Stimulated activated naive CD8-positive, alpha-beta T cell treated with anti-CD3 and anti-CD28 coated beads, Interleukin-15, Interleukin-2, amounts not matched to agents 100 ng/mL and 50 ng/mL, for 24 hours (primary cell): ENCODE measurements around the gene REPIN1.

Source experiments
- H3K27ac Mint-ChIP-seq: one replicate; pipeline ENCODE4 v1.8.0; 2021; ENCODE audit warnings: mild to moderate bottlenecking, mixed read lengths
- H3K27me3 Mint-ChIP-seq: one replicate; pipeline ENCODE4 v1.8.0; 2021; ENCODE audit warnings: mixed read lengths
- H3K36me3 Mint-ChIP-seq: one replicate; pipeline ENCODE4 v1.8.0; 2021; ENCODE audit warnings: low read depth, mixed read lengths
- H3K4me1 Mint-ChIP-seq: one replicate; pipeline ENCODE4 v1.8.0; 2021; ENCODE audit warnings: low read depth, mixed read lengths
- H3K4me3 Mint-ChIP-seq: one replicate; pipeline ENCODE4 v1.8.0; 2021; ENCODE audit warnings: mild to moderate bottlenecking, mixed read lengths
- H3K9me3 Mint-ChIP-seq: one replicate; pipeline ENCODE4 v1.8.0; 2021; ENCODE audit warnings: mixed read lengths

Gene REPIN1

DNA sequence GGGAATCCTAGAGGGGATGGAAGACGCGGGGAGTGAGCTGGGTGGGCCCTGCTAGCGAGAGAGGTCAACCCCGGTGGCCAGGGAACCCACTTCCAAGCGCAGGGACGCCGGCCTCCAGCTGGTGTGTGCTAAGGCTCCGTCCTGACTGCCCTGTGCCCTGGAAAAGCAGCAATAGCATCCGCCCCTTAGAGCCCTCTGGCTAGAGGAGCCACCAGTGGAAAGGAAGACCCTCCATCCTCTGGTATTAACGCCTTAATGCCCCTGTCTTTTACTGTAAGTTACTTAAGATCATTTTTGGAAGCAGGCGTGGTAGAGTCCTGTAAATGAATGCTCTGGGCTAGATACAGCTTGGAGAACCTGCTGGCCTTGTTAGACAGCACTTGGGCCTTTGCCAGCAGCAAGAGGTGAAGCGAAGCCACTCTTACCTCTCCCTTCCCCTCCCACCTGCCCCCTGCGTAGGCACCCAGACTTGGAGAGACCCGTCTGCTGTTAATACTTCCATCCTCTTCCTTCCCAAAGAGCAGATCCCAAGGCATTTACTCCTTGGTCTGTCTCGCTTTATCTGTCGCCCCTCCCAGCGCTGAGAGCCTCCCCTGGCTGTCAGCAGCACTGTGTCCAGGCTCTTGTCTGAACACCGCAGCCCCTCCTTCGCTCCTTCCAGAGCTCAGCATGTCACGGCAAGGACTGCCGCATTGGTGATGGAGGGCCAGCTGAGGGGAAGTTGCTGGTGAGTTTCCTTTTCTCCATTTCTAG is 4.6 kb downstream of the REPIN1 start:
- Mint-ChIP-seq H3K4me1 (peaks cover 64% of the 10 kb centered on the region), H3K27ac (peak overlapping the region; percentile 40), H3K4me3 (no peak overlapping the region), H3K36me3 (peaks cover 30% of the 10 kb centered on the region), H3K9me3 (no peaks in the 10 kb centered on the region), H3K27me3 (no peaks in the 10 kb centered on the region)

DNA sequence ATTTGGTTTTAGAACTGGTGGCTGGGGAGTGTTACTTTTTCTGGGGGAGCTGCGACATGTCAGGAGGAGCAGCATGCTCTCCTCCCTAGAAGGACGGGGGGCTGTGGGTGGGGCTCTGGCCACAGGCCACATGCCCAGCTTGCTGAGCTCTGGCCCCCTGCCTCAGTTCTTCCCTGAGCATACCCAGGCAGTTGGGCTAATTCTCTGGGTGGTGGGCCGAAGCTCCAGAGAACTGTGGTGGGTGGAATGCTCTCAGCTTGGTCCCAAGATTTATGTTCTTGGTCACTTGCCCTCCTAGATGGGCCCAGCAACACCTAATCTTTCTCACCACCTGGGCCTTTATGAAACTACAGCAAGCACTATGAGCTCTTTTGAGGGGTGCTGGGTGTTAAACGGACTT is 5.4 kb downstream of the REPIN1 start:
- Mint-ChIP-seq H3K36me3 (peaks cover 30% of the 10 kb centered on the region), H3K4me1 (peaks cover 64% of the 10 kb centered on the region), H3K4me3 (no peak overlapping the region), H3K27me3 (no peaks in the 10 kb centered on the region), H3K9me3 (no peaks in the 10 kb centered on the region), H3K27ac (peak overlapping the region; percentile 2)

DNA sequence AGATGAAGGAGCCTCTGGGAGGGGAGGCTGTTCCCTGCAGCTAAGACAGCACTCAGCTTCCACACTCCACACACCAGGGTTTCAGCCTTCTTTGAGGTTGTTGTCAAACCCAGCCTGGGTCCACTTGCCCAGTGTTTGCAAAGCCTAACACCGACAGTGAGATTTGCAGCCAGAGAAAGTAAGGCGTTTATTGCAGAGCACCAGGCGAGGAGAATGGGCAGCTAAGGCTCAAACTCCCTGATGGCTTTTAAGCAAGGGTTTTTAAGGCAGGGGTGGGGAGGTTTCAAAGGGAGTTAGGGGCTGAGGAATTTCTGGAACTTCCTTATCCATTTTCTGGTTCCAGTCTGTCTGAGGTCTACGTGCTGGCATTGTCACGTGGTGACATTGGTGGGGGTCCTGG is 5.8 kb downstream of the REPIN1 start:
- Mint-ChIP-seq H3K4me1 (peaks cover 59% of the 10 kb centered on the region), H3K4me3 (no peak overlapping the region), H3K36me3 (peaks cover 30% of the 10 kb centered on the region), H3K9me3 (no peaks in the 10 kb centered on the region), H3K27ac (peak overlapping the region; percentile 2), H3K27me3 (no peaks in the 10 kb centered on the region)

DNA sequence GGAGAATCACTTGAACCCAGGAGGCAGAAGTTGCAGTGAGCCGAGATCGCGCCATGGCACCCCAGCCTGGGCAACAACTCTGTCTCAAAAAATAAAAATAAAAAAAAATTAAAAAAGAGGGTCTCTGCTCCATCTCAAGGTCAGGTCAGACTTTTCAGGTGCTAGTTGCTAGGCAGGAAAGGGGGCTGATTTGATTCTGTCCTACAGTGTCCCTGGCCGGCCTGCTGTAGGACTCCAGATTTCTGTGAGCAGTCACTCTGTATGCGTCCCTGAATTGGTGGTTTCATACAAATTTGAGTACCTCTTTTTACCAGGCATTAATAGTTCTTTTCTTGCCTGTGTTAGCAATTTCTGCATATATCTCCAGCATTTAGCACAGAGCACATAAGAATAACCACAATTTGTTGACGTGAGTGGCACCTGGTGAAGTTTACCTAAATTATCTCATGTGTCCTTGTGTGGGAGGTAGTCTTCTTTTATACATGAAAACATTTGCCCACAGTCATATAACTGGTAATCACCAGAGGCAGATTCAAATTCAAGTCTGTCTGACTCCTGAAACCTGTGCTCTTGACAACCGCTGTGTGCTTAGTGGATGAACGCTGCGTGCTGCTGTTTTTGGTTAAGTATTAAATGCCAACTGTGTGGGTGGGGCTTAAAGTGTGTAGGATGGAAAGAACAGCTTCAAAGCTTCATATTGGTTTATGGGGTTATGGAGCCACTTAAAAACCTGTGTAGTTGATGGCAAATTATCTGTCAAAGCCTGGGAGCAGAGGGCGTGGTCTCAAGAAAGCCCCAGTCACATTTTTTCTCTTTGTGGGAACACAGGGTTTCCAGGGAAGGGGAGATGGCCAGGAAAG is 7.3 kb downstream of the REPIN1 start:
- Mint-ChIP-seq H3K4me3 (peak overlapping the region; percentile 65), H3K27me3 (no peaks in the 10 kb centered on the region), H3K27ac (peak overlapping the region; percentile 89), H3K9me3 (no peaks in the 10 kb centered on the region), H3K4me1 (peaks cover 59% of the 10 kb centered on the region), H3K36me3 (peaks cover 25% of the 10 kb centered on the region)

DNA sequence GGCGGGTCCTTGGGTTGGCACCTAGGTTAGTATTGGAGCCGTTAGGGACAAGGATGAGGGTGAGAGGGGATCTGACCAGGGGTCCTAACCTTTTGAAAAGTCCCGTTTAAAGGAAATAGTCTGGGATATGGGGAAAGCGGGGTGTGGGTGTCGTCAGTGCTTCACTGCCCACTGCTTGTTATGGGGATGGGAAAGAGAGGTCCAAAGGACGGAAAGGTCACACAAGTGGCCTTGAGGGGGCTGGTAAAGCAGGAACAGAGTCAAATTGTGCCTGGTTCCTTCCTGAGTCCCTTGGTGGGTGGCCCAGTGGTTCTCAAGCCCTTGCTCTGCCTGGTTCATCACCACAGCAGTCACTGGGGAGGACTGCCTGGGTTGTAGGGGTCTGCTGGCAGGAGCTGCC is 7.9 kb downstream of the REPIN1 start:
- Mint-ChIP-seq H3K4me1 (peaks cover 63% of the 10 kb centered on the region), H3K9me3 (no peaks in the 10 kb centered on the region), H3K27me3 (no peaks in the 10 kb centered on the region), H3K4me3 (peak overlapping the region; percentile 65), H3K27ac (peak overlapping the region; percentile 89), H3K36me3 (peaks cover 24% of the 10 kb centered on the region)

DNA sequence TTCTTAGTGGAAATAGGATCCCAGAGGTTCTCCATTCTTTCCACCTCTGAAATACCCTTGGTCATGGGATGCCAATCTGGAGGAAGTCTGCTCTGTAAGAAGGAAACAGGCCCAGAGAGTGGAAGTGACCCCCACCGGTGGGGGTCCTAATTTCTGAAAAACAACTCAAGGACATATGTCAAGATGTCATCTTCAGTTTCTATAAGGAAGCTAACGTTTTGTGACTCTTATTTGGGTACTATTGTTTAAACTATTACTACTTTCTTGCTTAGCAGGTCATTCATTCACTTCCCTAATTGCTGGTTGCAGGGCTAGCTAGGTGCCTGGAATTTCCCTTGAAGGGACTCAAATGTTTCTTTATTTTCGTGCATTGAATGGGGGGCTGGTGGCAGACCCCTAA is 8.6 kb downstream of the REPIN1 start:
- Mint-ChIP-seq H3K4me3 (no peak overlapping the region), H3K9me3 (no peaks in the 10 kb centered on the region)

DNA sequence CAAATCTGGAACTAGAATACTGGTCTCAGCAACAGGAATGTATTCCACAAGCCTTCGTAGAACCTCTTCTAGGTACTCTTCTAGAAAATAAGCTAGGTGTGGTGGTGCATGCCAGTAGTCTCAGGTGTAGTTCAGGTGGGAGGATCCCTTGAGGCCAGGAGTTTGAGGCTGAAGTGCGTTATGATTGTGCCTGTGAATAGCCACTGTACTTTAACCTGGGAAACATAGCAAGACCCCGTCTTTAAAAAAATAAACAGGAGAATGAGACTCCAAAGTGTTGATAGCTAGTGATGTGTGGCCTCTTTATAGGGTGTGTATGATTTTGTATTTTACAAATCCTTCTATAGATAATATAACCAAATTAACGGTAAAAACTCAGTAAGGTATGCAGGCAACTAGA is 9.0 kb downstream of the REPIN1 start:
- Mint-ChIP-seq H3K27me3 (no peaks in the 10 kb centered on the region), H3K36me3 (peaks cover 21% of the 10 kb centered on the region), H3K9me3 (no peaks in the 10 kb centered on the region)

More for the DNA sequence above, 8.6 kb downstream of the REPIN1 start:
- Mint-ChIP-seq H3K36me3 (peaks cover 24% of the 10 kb centered on the region), H3K4me1 (peaks cover 63% of the 10 kb centered on the region), H3K27ac (peak overlapping the region; percentile 52), H3K27me3 (no peaks in the 10 kb centered on the region)

DNA sequence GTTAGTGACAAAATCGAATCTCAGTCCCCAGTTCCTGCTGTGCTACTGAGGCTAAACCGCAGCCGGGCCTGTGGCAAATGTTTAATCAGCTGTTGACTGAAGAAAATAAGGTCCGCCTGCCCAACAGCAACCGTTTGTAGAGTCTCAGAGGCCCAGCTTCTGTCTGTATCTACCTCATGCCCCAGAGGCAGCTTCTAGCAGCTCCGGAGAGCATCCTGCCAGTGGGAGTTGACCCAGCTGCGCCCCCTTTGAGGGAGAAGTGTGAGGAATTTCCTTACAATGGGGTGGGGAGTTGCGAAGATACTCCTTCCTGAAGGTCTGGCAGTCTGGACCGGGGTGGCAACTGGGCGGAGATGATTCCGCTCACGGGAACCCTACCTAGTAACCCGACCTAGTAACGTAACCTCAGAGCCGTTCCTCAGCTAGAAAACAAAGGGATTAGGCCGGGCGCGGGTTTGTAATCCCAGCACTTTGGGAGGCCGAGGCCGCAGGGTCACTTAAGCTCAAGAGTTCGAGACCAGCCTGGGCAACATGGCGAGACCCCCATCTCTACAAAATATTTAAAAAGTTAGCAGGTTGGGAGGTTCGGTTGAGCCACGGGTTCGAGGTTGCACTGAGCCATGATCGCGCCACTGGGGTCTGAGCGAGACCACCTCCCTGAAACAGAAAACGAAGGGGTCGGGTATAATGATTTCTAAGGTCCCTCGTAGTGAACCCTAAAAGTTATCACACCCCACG is 9.7 kb downstream of the REPIN1 start:
- Mint-ChIP-seq H3K4me1 (peaks cover 59% of the 10 kb centered on the region), H3K4me3 (peak overlapping the region; percentile 77), H3K9me3 (no peaks in the 10 kb centered on the region), H3K27me3 (no peaks in the 10 kb centered on the region), H3K36me3 (peaks cover 17% of the 10 kb centered on the region), H3K27ac (peak overlapping the region; percentile 68)

More for the DNA sequence above, 9.0 kb downstream of the REPIN1 start:
- H3K27ac Mint-ChIP-seq, result peak overlapping the region; percentile 52
- peaks cover 63% of the 10 kb centered on the region for H3K4me1 Mint-ChIP-seq
- peak overlapping the region; percentile 77 for H3K4me3 Mint-ChIP-seq

DNA sequence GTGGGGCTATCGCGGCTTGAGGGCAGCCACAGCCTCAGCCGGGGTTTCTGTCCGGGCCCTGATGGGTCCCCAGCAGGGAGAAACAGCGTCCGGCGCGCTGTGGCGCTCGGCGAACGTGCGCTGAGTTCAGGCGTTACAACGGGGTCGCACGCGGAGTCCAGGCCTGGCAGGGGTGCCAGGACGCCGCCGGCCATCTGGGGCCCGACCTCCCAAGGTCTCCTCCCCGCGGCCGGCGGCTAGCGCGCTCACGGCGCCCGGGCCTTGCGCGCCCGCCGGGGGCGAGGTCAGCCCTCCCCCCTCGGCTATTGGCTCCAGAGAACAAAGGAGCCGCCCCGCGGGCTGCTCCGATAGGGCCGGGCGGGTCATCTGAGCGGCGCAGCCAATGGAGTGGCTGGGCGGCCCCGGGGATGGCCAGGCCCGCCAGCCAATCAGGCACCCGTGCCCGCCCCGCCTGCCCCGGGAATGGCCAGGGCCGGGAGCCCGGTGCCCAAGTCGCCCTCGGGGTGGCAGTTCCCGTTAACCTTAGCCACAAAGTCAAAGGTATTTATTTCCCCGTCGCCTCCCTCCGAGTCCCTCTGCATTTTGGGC is 10.3 kb downstream of the REPIN1 start, which contains the start of gene ZNF775:
TSS of gene ZNF775 (plus strand) at position 478 of the 588 bp plus-strand sequence. CDS start 9,141 bp downstream, outside the sequence.
- Mint-ChIP-seq H3K9me3 (no peaks in the 10 kb centered on the region), H3K36me3 (peaks cover 11% of the 10 kb centered on the region), H3K4me3 (peak within 1 kb of the TSS; percentile 89), H3K27me3 (no peaks in the 10 kb centered on the region), H3K4me1 (peaks cover 56% of the 10 kb centered on the region), H3K27ac (peak within 1 kb of the TSS; percentile 79)

DNA sequence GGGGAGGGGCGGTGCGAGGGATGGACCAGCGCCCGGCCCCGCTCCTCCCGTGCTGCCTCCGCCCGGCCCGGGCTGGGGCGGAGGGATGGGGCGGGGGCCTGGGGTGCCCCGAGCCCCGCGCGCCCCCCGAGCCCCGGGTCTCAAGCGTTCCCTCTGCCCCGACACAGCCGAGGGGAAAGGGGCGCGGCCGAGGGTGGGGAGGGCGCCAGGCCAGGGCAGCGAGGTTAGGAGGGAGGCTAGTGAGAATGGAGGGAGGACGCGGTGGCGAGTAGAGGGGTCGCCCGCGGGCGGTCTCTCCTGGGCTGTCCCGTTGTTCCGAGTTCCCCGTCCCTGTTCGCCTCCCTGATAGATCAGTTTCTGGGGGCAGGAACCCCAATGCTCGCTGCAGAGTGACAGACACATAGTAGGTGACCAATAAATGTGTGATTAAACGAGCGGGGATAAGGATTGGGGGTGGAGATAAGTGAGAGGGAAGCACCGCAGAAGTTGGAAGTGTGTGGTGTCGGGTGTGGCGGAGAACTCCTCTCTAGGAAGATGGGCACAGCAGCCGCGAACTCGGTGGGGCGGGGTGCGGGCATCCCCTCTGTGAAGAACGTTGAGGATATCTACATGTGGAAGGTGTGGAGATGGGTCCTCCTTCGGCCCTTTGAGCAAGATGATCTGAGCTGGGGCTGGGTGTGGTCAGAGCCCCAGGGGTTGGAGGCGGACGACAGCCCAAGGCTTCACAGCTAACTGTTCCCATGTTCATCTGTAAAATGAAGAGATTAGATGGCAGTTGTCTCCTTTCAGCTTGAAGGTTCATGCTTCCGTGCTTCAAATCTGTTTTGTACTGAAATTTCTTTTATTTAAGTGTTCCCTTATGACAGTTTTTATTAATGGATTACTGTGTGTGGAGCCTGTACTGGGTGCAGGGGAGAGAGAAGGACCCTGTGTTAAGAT is 11.1 kb downstream of the REPIN1 start:
- H3K36me3 Mint-ChIP-seq, result peaks cover 4% of the 10 kb centered on the region
- H3K27ac Mint-ChIP-seq, result peak overlapping the region; percentile 79
- H3K9me3 Mint-ChIP-seq, result no peaks in the 10 kb centered on the region
- H3K4me3 Mint-ChIP-seq, result peak overlapping the region; percentile 89
- peaks cover 51% of the 10 kb centered on the region for H3K4me1 Mint-ChIP-seq
- H3K27me3 Mint-ChIP-seq, result no peaks in the 10 kb centered on the region

DNA sequence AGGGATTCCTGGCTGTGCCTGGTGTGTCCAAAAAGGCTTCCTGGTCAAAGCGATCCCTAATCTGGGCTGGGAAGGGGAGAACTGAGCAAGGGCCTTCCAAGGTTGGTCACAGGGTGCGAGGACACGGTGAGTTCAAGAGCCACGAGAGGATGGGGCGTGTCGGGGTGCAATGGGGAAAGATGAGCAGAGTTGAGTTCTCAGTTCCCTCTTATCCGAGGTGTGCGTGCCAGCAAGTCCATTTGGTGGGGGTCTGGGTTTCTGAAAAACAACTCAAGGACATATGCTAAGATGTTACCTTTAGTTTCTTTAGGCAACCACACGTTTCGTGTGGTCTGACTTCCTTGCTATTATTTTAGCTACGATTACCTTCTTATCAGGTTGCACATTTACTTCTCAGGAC is 11.8 kb downstream of the REPIN1 start:
- H3K4me3 Mint-ChIP-seq, result peak overlapping the region; percentile 89
- H3K4me1 Mint-ChIP-seq, result peaks cover 46% of the 10 kb centered on the region
- H3K27me3 Mint-ChIP-seq, result no peaks in the 10 kb centered on the region
- H3K27ac Mint-ChIP-seq, result no peak overlapping the region
- H3K9me3 Mint-ChIP-seq, result no peaks in the 10 kb centered on the region
- peaks cover 3% of the 10 kb centered on the region for H3K36me3 Mint-ChIP-seq

DNA sequence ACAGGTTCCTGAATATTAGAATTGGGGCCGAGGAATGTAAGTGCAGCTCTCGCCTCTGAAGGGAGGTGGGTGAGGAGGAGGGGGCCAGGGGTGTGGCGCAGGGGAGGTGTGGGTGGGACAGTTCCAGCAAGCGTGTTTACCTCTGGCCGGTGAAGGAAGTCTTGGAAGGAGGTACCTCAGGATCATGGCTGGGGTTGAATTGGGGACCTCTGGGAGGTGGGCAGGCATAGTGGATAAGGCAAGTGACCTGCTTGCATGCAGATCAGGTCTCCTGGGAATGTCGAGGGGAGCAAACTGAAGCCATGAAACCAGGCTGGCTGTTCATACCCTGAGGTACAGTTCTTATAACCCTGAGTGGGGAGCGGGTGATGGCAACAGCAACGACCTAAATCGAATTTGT is 12.5 kb downstream of the REPIN1 start:
- Mint-ChIP-seq H3K9me3 (no peaks in the 10 kb centered on the region), H3K27ac (no peak overlapping the region), H3K4me3 (no peak overlapping the region), H3K36me3 (no peaks in the 10 kb centered on the region), H3K27me3 (no peaks in the 10 kb centered on the region), H3K4me1 (peaks cover 40% of the 10 kb centered on the region)

DNA sequence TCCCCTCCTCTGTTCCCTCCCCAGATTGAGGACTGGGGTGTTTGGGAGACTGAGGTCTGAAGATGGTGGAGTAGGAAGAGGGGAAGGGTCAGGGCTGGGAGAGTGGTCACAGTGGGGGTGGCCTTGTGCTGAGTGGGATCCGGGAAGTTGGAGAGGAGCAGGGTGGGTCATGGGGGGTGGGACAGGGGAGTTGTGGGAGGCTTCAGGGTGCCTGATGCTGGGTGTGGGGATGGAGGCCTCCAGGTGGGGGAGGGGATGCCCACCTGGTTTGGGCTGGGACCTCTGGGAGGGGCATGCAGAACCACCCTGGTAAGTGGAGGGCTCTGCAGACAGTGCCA is 13.1 kb downstream of the REPIN1 start:
- Mint-ChIP-seq H3K27ac (no peak overlapping the region), H3K4me3 (no peak overlapping the region), H3K4me1 (peaks cover 33% of the 10 kb centered on the region), H3K27me3 (no peaks in the 10 kb centered on the region), H3K36me3 (no peaks in the 10 kb centered on the region), H3K9me3 (no peaks in the 10 kb centered on the region)
